ENCODE data around the gene SIPA1L2. TPM values are rescaled to one million over a fixed set of nuclear protein-coding genes. Genes with fewer than 3 reads are reported as not detected.

SIPA1L2 gene, protein sequence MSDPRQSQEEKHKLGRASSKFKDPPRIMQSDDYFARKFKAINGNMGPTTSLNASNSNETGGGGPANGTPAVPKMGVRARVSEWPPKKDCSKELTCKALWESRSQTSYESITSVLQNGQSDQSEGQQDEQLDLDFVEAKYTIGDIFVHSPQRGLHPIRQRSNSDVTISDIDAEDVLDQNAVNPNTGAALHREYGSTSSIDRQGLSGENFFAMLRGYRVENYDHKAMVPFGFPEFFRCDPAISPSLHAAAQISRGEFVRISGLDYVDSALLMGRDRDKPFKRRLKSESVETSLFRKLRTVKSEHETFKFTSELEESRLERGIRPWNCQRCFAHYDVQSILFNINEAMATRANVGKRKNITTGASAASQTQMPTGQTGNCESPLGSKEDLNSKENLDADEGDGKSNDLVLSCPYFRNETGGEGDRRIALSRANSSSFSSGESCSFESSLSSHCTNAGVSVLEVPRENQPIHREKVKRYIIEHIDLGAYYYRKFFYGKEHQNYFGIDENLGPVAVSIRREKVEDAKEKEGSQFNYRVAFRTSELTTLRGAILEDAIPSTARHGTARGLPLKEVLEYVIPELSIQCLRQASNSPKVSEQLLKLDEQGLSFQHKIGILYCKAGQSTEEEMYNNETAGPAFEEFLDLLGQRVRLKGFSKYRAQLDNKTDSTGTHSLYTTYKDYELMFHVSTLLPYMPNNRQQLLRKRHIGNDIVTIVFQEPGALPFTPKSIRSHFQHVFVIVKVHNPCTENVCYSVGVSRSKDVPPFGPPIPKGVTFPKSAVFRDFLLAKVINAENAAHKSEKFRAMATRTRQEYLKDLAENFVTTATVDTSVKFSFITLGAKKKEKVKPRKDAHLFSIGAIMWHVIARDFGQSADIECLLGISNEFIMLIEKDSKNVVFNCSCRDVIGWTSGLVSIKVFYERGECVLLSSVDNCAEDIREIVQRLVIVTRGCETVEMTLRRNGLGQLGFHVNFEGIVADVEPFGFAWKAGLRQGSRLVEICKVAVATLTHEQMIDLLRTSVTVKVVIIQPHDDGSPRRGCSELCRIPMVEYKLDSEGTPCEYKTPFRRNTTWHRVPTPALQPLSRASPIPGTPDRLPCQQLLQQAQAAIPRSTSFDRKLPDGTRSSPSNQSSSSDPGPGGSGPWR (N-terminal part only)
- 10.8 and 29.8 TPM in 2 replicates for total RNA-seq

DNA sequence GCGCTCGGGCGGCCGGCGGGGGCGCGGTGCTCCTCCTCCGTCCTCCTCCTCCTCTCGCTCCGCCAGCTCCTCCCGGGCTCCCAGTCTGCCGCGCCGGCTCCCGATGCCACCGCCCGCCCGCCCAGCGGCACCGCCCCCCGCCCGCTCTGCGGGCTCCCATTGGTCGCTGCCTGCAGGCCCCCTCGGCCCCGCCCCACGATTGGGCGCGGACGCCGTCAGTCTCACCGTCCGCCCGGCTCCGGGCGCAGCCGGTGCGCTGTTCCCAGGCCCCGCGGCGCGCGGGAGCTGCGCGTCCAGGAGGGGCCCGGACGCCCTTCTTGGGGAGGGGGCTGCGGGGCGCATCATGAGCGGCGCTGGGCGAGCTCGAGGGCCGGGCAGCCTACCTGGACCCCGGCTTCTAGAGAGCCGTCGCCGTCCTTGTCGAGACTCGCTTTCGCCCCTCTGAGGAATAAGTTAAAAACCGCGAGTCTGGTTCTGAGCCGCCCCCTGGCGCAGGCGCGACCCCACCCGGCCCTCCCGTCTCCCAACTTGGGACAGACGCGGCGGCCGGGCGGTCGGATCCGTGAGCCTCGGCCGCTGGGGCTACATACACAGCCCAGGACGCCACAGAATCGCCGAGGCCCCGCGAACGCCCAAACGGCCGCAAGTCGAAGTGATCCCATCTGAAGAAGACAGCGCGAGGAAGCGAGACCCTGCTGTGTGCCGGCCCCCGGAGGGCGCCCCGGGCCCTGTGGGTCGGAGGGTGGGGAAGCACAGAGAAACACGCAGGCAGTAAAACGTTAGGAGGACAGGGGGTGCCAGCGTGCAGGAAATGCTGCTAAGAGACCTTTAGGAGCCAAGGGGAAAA, at the start of gene SIPA1L2:
SIPA1L2 (minus strand) TSS at position 87 of the 847 bp plus-strand sequence. CDS start 114,794 bp downstream, outside the sequence.

Other genes with a start within 250 kb of the SIPA1L2 start
- 2.3 and 2.6 TPM in 2 replicates for gene MAP10, start 175.3 kb upstream of the SIPA1L2 start, total RNA-seq